Stimulated activated CD4-positive, alpha-beta T cell treated with anti-CD3 and anti-CD28 coated beads, Interleukin-12 subunit alpha, Interleukin-12 subunit beta, amount 100 ng/mL, for 4 hours (primary cell): ENCODE data around the gene GNLY.

Experiments
- DNase-seq: peaks from one replicate; pipeline ENCODE4 v3.0.0-alpha.2; 2020

GNLY gene

DNA sequence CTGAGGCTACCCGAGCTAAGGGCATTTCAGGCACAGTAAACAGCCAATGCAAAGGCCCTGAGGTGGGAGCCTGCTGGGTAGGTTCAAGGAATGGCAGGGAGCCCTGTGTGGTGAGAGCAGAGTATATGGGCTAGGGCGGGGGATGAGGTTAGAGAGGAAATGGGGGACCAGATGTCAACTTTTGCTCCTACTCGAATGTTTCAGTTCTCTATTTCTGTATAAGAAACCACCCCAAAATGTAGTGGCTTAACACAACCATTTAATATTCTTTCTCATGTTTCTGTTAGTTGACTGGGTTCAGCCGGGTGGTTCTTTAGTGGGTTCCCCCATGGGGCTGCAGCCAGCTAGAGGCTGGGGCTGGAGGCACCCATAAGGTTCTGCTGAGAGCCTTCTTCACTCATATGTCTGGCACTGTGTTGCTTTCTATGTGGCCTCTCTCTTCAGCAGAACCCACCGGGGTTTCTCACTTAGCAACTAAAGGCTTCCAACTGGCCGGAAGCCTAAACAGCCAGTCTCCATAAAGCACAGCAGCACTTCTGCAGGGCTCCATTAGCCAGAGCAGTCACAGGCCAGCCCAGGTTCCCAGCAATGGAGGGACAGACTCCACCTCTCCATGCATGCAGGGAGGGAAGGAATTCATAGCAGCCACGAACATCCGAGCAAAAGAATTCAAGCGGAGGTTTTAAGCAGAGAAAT, 54.0 kb downstream of the GNLY start:
- no peak for DNase-seq
